Neural progenitor cell (in vitro differentiated cells): ENCODE results near the gene LBP. TPM values are rescaled to one million over a fixed set of nuclear protein-coding genes. Genes with fewer than 3 reads are reported as not detected.

Experiments used
- DNase-seq: peaks from one replicate; pipeline ENCODE4 v3.0.0-alpha.2; 2016; ENCODE audit warnings: low spot score
- H2AFZ ChIP-seq: fragments of 200-600 bp; sonication (generic); replicated peaks from 2 replicates; pipeline ENCODE4 v1.6.1; 2016; ENCODE audit warnings: antibody characterized with exemption
- H3F3A ChIP-seq: fragments of 200-600 bp; sonication (generic); 2 replicates; pipeline ENCODE4 v1.6.1; 2016; ENCODE audit warnings: antibody characterized with exemption, low read depth
- H3K27ac ChIP-seq: fragments of 200-600 bp; sonication (generic); 2 replicates; pipeline ENCODE4 v1.5.1; 2016; ENCODE audit warnings: mild to moderate bottlenecking
- H3K27me3 ChIP-seq: fragments of 200-600 bp; sonication (generic); 2 replicates; pipeline ENCODE4 v1.6.1; 2016; ENCODE audit warnings: mild to moderate bottlenecking, moderate library complexity
- H3K36me3 ChIP-seq: fragments of 200-600 bp; sonication (generic); 2 replicates; pipeline ENCODE4 v1.5.1; 2016
- H3K4me1 ChIP-seq: fragments of 200-600 bp; sonication (generic); 2 replicates; pipeline ENCODE4 v1.6.1; 2016; ENCODE audit warnings: mixed run types
- H3K4me2 ChIP-seq: fragments of 200-600 bp; sonication (generic); 2 replicates; pipeline ENCODE4 v1.6.1; 2016
- H3K4me3 ChIP-seq: fragments of 200-600 bp; sonication (generic); 2 replicates; pipeline ENCODE4 v1.5.1; 2016
- H3K79me2 ChIP-seq: fragments of 200-600 bp; sonication (generic); 2 replicates; pipeline ENCODE4 v1.6.1; 2016; ENCODE audit warnings: low read depth
- H3K9ac ChIP-seq: fragments of 200-600 bp; sonication (generic); 2 replicates; pipeline ENCODE4 v1.6.1; 2016
- H3K9me3 ChIP-seq: fragments of 200-600 bp; sonication (generic); 2 replicates; pipeline ENCODE4 v1.5.1; 2016; ENCODE audit warnings: low read depth
- H4K20me1 ChIP-seq: fragments of 200-600 bp; sonication (generic); 2 replicates; pipeline ENCODE4 v1.6.1; 2016; ENCODE audit warnings: low read depth
- H3K27ac Mint-ChIP-seq: 3 replicates; pipeline ENCODE4 v1.8.0; 2021; ENCODE audit warnings: mixed read lengths
- H3K27me3 Mint-ChIP-seq: 2 replicates; pipeline ENCODE4 v1.8.0; 2022; ENCODE audit warnings: low read depth, mild to moderate bottlenecking, inconsistent platforms, moderate library complexity, mixed read lengths; ENCODE audit not compliant: insufficient read depth
- H3K36me3 Mint-ChIP-seq: 3 replicates; pipeline ENCODE4 v1.8.0; 2021; ENCODE audit warnings: mixed read lengths
- H3K4me1 Mint-ChIP-seq: 3 replicates; pipeline ENCODE4 v1.8.0; 2021; ENCODE audit warnings: mixed read lengths
- H3K4me3 Mint-ChIP-seq: 3 replicates; pipeline ENCODE4 v1.8.0; 2021; ENCODE audit warnings: mild to moderate bottlenecking, moderate library complexity, mixed read lengths
- H3K9me3 Mint-ChIP-seq: 3 replicates; pipeline ENCODE4 v1.8.0; 2020; ENCODE audit warnings: mixed read lengths
- CTCF ChIP-seq: fragments of 200-600 bp; sonication (generic); IDR thresholded peaks from 2 replicates; pipeline ENCODE4 v1.5.1; 2017; ENCODE audit warnings: antibody characterized with exemption, mild to moderate bottlenecking
- EZH2 ChIP-seq: fragments of 200-600 bp; sonication (generic); IDR thresholded peaks from 2 replicates; pipeline ENCODE4 v1.6.1; 2017; ENCODE audit warnings: antibody characterized with exemption, mild to moderate bottlenecking, moderate library complexity
- EZH2phosphoT487 ChIP-seq: fragments of 200-600 bp; sonication (generic); IDR thresholded peaks from 2 replicates; pipeline ENCODE4 v1.6.1; 2017; ENCODE audit warnings: antibody characterized with exemption
- total RNA-seq: library from RNA; depleted of rRNA; stranded (reverse); fragments of >200 nt; gene quantifications from 2 replicates; pipeline ENCODE4 v1.2.3, GENCODE V29; 2015; ENCODE audit warnings: low replicate concordance

Gene LBP
- total RNA-seq, 1 donor from 2014 or later = not detected

DNA sequence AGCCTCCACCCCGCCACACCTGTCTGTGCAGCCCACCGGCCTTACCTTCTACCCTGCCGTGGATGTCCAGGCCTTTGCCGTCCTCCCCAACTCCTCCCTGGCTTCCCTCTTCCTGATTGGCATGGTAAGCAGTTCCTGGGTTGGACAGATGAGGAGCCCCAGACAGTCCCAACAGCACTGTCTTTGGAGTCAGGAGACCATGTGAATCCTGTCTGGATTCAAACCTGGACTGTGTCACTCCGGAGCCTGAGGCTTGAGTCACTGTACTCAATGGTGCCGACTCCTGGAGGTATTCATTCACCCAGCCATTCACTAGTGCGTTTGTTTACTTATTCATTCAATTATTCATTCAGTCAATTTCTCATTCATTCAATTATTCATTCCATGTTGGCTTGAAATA is 20.0 kb upstream of the LBP start:
- no peaks in the 10 kb centered on the region for H3K9me3 ChIP-seq
- no peak overlapping the region for H3K27ac Mint-ChIP-seq

DNA sequence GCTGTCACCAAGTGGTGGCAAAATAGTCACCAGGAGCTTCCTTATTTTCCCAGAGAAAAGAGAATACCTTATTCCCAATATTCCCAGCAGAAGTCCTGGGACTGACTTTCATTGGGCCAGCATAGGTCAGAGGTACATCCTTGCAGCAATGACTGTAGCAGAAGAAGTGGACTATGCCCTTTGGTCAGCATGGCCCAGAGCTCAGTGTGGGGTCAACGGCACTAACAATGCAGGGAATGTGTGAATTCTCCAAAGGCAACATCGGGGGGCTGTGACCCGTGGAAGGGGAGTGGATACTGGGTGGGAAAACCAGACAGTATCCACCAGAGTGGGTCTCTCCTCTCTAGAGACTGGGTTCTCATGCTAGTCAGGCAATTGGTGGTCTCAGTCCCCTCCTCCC is 15.6 kb upstream of the LBP start:
- no peak overlapping the region for H3K4me3 ChIP-seq
- TF ChIP-seq EZH2 (no peak), CTCF (no peak), EZH2phosphoT487 (no peak)

More for the DNA sequence above, 20.0 kb upstream of the LBP start:
- H3K4me2 ChIP-seq = no peak overlapping the region
- DNase-seq = no peak
- no peak overlapping the region for H3K27ac ChIP-seq
- H2AFZ ChIP-seq = no peak overlapping the region
- no peak overlapping the region for H3K9ac ChIP-seq
- H3K79me2 ChIP-seq = no peaks in the 10 kb centered on the region
- no peaks in the 10 kb centered on the region for H3K4me1 Mint-ChIP-seq
- no peaks in the 10 kb centered on the region for H3K36me3 Mint-ChIP-seq
- H3K4me3 Mint-ChIP-seq = no peak overlapping the region
- no peaks in the 10 kb centered on the region for H3K36me3 ChIP-seq
- H3K27me3 Mint-ChIP-seq = peaks cover 12% of the 10 kb centered on the region
- H3K27me3 ChIP-seq = peaks cover 5% of the 10 kb centered on the region
- H4K20me1 ChIP-seq = no peaks in the 10 kb centered on the region
- H3K4me3 ChIP-seq = no peak overlapping the region
- no peak for TF ChIP-seq CTCF
- no peak for TF ChIP-seq EZH2phosphoT487
- TF ChIP-seq EZH2 = no peak
- no peaks in the 10 kb centered on the region for H3K4me1 ChIP-seq
- H3K9me3 Mint-ChIP-seq = peaks cover 3% of the 10 kb centered on the region
- H3F3A ChIP-seq = no peaks in the 10 kb centered on the region

GRCh38 chr20:38331245-38331644 is 15.0 kb upstream of the LBP start:
- H3K4me3 Mint-ChIP-seq = no peak overlapping the region
- H3K27me3 Mint-ChIP-seq = peaks cover 11% of the 10 kb centered on the region
- Histone ChIP-seq H3K4me1 (no peaks in the 10 kb centered on the region), H3K27ac (no peak overlapping the region), H3K27me3 (no peaks in the 10 kb centered on the region), H4K20me1 (no peaks in the 10 kb centered on the region), H3K4me3 (no peak overlapping the region), H3K4me2 (no peak overlapping the region), H3K79me2 (no peaks in the 10 kb centered on the region), H3K36me3 (no peaks in the 10 kb centered on the region), H3F3A (no peaks in the 10 kb centered on the region), H2AFZ (no peak overlapping the region), H3K9ac (no peak overlapping the region), H3K9me3 (no peaks in the 10 kb centered on the region)
- no peak overlapping the region for H3K27ac Mint-ChIP-seq
- no peak for DNase-seq
- no peaks in the 10 kb centered on the region for H3K9me3 Mint-ChIP-seq
- no peaks in the 10 kb centered on the region for H3K36me3 Mint-ChIP-seq
- no peaks in the 10 kb centered on the region for H3K4me1 Mint-ChIP-seq
- TF ChIP-seq CTCF = no peak
- no peak for TF ChIP-seq EZH2
- TF ChIP-seq EZH2phosphoT487 = no peak

More for the DNA sequence above, 15.6 kb upstream of the LBP start:
- Mint-ChIP-seq H3K4me3 (no peak overlapping the region), H3K36me3 (no peaks in the 10 kb centered on the region), H3K9me3 (peaks cover 1% of the 10 kb centered on the region), H3K27ac (no peak overlapping the region), H3K27me3 (peaks cover 11% of the 10 kb centered on the region), H3K4me1 (no peaks in the 10 kb centered on the region)
- no peak overlapping the region for H3K4me2 ChIP-seq
- H3K4me1 ChIP-seq = no peaks in the 10 kb centered on the region
- no peaks in the 10 kb centered on the region for H3K36me3 ChIP-seq
- H3K79me2 ChIP-seq = no peaks in the 10 kb centered on the region
- H2AFZ ChIP-seq = no peak overlapping the region
- H4K20me1 ChIP-seq = no peaks in the 10 kb centered on the region
- no peaks in the 10 kb centered on the region for H3F3A ChIP-seq
- H3K27ac ChIP-seq = no peak overlapping the region
- no peaks in the 10 kb centered on the region for H3K27me3 ChIP-seq
- H3K9me3 ChIP-seq = no peaks in the 10 kb centered on the region
- H3K9ac ChIP-seq = no peak overlapping the region
- DNase-seq = no peak
